GM18502 (cell line): Measurements from ENCODE around the gene CCN6.
A peak's percentile ranks its signal among the peaks of the same experiment; 100 is the strongest.

Experiments used
- ATAC-seq: cut with Tn5 transposase; IDR thresholded peaks from one replicate; pipeline ENCODE4 v1.9.1; 2021; ENCODE audit warnings: mild to moderate bottlenecking; ENCODE audit not compliant: unreplicated experiment, poor library complexity

Gene CCN6

GRCh38 chr6:112054001-112054400 lies at the start of gene CCN6:
TSS of gene CCN6 (plus strand) at chr6:112054104. CDS start at chr6:112054358, 254 bp downstream.
- ATAC-seq, result no peak

- ATAC-seq, result no peak
Measured at GRCh38 chr6:112004201-112005012, 49.5 kb upstream of the CCN6 start.

- no peak for ATAC-seq
Measured at GRCh38 chr6:112005013-112005371, 48.9 kb upstream of the CCN6 start.

GRCh38 chr6:112007254-112007653 lies 46.6 kb upstream of the CCN6 start:
- no peak for ATAC-seq

- no peak for ATAC-seq
Measured at GRCh38 chr6:112007805-112008204, 46.1 kb upstream of the CCN6 start.

- ATAC-seq, result no peak
Measured at GRCh38 chr6:112008482-112008881, 45.4 kb upstream of the CCN6 start.

- no peak for ATAC-seq
Measured at GRCh38 chr6:112010328-112010727, 43.6 kb upstream of the CCN6 start.

- ATAC-seq, result no peak
Measured at GRCh38 chr6:112013051-112013450, 40.9 kb upstream of the CCN6 start.

- no peak for ATAC-seq
Measured at GRCh38 chr6:112014483-112014882, 39.4 kb upstream of the CCN6 start.

- ATAC-seq, result no peak
Measured at GRCh38 chr6:112015725-112016124, 38.2 kb upstream of the CCN6 start.

- ATAC-seq, result no peak
Measured at GRCh38 chr6:112016320-112016719, 37.6 kb upstream of the CCN6 start.

GRCh38 chr6:112017169-112017568 lies 36.7 kb upstream of the CCN6 start:
- ATAC-seq, result no peak

GRCh38 chr6:112017760-112018537 lies 36.0 kb upstream of the CCN6 start:
- ATAC-seq, result no peak

GRCh38 chr6:112018619-112019416 lies 35.1 kb upstream of the CCN6 start:
- no peak for ATAC-seq

GRCh38 chr6:112019589-112019988 lies 34.3 kb upstream of the CCN6 start:
- no peak for ATAC-seq

GRCh38 chr6:112021691-112022310 lies 32.1 kb upstream of the CCN6 start:
- ATAC-seq, result no peak

GRCh38 chr6:112022749-112023148 lies 31.2 kb upstream of the CCN6 start:
- ATAC-seq, result no peak

- no peak for ATAC-seq
Measured at GRCh38 chr6:112024464-112024863, 29.4 kb upstream of the CCN6 start.

- no peak for ATAC-seq
Measured at GRCh38 chr6:112026933-112027332, 27.0 kb upstream of the CCN6 start.

GRCh38 chr6:112027942-112028674 lies 25.8 kb upstream of the CCN6 start:
- ATAC-seq, result peak; percentile 83
